Measurements from ENCODE around the gene SPPL2B. TPM values are rescaled to one million over a fixed set of nuclear protein-coding genes. Genes with fewer than 3 reads are reported as not detected.

The SPPL2B gene
- total RNA-seq, 1 donor from 2014 or later = 153 TPM

- Mint-ChIP-seq H3K27ac (peak overlapping the region; percentile 15), H3K4me3 (ENCODE audit: low read depth) (no peak overlapping the region), H3K9me3 (ENCODE audit: low read depth) (no peaks in the 10 kb centered on the region), H3K36me3 (ENCODE audit: insufficient read depth) (no peaks in the 10 kb centered on the region), H3K4me1 (ENCODE audit: low read depth) (peaks cover 3% of the 10 kb centered on the region), H3K27me3 (peaks cover 65% of the 10 kb centered on the region)
- no peak for TF ChIP-seq CTCF (IDR thresholded peaks at IDR 0.05; ENCODE audit: unreplicated experiment)
- no peak for DNase-seq (ENCODE audit: low spot score, unreplicated experiment)
These were observed 39.4 kb upstream of the SPPL2B start for GRCh38 chr19:2288818-2289713.

GRCh38 chr19:2289714-2290435, 38.6 kb upstream of the SPPL2B start:
- H3K27ac Mint-ChIP-seq = no peak overlapping the region
- H3K36me3 Mint-ChIP-seq (ENCODE audit: insufficient read depth) = no peaks in the 10 kb centered on the region
- H3K4me3 Mint-ChIP-seq (ENCODE audit: low read depth) = no peak overlapping the region
- no peak for DNase-seq (ENCODE audit: low spot score, unreplicated experiment)
- H3K9me3 Mint-ChIP-seq (ENCODE audit: low read depth) = no peaks in the 10 kb centered on the region
- peaks cover 3% of the 10 kb centered on the region for H3K4me1 Mint-ChIP-seq (ENCODE audit: low read depth)
- peaks cover 70% of the 10 kb centered on the region for H3K27me3 Mint-ChIP-seq
- no peak for TF ChIP-seq CTCF (IDR thresholded peaks at IDR 0.05; ENCODE audit: unreplicated experiment)

GRCh38 chr19:2290441-2291184, 37.9 kb upstream of the SPPL2B start:
- Mint-ChIP-seq H3K4me3 (ENCODE audit: low read depth) (no peak overlapping the region), H3K4me1 (ENCODE audit: low read depth) (peaks cover 3% of the 10 kb centered on the region), H3K36me3 (ENCODE audit: insufficient read depth) (no peaks in the 10 kb centered on the region), H3K27ac (no peak overlapping the region), H3K9me3 (ENCODE audit: low read depth) (no peaks in the 10 kb centered on the region), H3K27me3 (peaks cover 73% of the 10 kb centered on the region)
- DNase-seq (ENCODE audit: low spot score, unreplicated experiment) = no peak
- TF ChIP-seq CTCF (IDR thresholded peaks at IDR 0.05; ENCODE audit: unreplicated experiment) = no peak

- H3K4me3 Mint-ChIP-seq (ENCODE audit: low read depth) = no peak overlapping the region
- DNase-seq (ENCODE audit: low spot score, unreplicated experiment) = peak; percentile 62
These were observed 37.2 kb upstream of the SPPL2B start for GRCh38 chr19:2291185-2291751.

More at GRCh38 chr19:2291185-2291751, 37.2 kb upstream of the SPPL2B start:
- H3K27me3 Mint-ChIP-seq = peaks cover 73% of the 10 kb centered on the region
- peaks cover 3% of the 10 kb centered on the region for H3K4me1 Mint-ChIP-seq (ENCODE audit: low read depth)
- TF ChIP-seq CTCF (IDR thresholded peaks at IDR 0.05; ENCODE audit: unreplicated experiment) = peak; percentile 40
- no peak overlapping the region for H3K27ac Mint-ChIP-seq
- H3K9me3 Mint-ChIP-seq (ENCODE audit: low read depth) = no peaks in the 10 kb centered on the region
- no peaks in the 10 kb centered on the region for H3K36me3 Mint-ChIP-seq (ENCODE audit: insufficient read depth)

Measured in progenitor cell of endocrine pancreas (in vitro differentiated cells).